ENCODE measurements around the gene SULF2. TPM values are rescaled to one million over a fixed set of nuclear protein-coding genes. Genes with fewer than 3 reads are reported as not detected.

Gene SULF2
- total RNA-seq, 4 donors from 2014 or later = 41.2 to 177 (median 62.3) TPM

DNA sequence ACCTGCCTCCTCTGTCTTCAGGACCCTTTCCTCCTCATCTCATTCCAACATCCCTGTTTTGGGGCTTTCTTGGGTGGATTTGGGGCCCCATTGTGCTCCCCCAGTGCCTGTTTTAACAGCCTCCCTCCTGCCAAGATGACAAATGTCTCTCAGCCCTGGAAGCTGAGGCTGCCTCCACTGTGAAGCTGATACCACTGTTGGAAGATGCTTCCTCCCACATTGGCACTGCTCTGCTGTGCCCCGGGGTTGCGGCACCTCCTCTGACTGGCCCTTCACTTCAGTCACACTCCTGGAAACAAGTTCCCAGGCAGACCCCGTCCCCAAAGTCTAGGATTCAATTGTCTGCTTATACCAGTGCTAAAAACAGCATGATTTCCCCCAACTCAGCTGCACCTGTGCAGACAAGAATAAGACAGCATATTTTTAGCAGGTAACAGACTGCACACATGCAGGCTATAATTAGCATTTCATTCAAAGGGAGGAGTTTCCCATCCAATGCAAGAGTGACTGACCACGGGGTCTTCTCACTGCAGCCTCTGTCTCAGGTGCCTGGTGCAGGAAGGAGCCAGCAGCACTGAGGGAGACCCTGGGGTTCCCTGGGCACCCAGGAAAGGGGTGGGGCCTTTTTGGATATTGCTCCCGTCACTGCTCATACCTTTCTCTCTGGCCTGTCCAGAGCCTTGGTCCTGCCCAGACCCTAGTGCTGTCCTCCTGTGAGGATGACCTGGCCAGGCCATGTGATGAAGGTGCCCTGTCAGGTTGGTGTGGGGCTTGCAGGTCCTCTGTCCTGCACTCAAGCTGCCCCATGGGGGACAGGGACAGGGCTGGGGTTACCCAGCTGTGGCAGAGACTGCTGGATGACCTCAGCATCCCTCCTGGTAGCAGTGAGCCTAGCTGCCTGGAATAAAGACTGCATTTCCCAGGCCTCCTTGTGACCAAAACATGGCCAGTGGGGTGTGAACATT is 31.5 kb upstream of the SULF2 start:
- Histone ChIP-seq H3K9me3 (peaks cover 0 to 19% (median 0%) of the 10 kb centered on the region in 3 donors), H3K27ac (no peak overlapping the region), H3K36me3 (no peaks in the 10 kb centered on the region), H3K4me1 (no peaks in the 10 kb centered on the region), H3K27me3 (peaks cover 20% of the 10 kb centered on the region), H3K4me3 (no peak overlapping the region)
- WGBS, 2 donors (ENCODE audit: low coverage in 1 of 2) = 47 to 80% methylated on average over 1 to 2 of the region's 5 CpGs
- TF ChIP-seq, protein P1, sequence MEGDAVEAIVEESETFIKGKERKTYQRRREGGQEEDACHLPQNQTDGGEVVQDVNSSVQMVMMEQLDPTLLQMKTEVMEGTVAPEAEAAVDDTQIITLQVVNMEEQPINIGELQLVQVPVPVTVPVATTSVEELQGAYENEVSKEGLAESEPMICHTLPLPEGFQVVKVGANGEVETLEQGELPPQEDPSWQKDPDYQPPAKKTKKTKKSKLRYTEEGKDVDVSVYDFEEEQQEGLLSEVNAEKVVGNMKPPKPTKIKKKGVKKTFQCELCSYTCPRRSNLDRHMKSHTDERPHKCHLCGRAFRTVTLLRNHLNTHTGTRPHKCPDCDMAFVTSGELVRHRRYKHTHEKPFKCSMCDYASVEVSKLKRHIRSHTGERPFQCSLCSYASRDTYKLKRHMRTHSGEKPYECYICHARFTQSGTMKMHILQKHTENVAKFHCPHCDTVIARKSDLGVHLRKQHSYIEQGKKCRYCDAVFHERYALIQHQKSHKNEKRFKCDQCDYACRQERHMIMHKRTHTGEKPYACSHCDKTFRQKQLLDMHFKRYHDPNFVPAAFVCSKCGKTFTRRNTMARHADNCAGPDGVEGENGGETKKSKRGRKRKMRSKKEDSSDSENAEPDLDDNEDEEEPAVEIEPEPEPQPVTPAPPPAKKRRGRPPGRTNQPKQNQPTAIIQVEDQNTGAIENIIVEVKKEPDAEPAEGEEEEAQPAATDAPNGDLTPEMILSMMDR (IDR thresholded peaks at IDR 0.05) = no peak
- TF ChIP-seq EP300 (IDR thresholded peaks at IDR 0.05) (no peak), POLR2AphosphoS5 (IDR thresholded peaks at IDR 0.05) (no peak), POLR2A (IDR thresholded peaks at IDR 0.05) (no peak)
- no peak for ATAC-seq

DNA sequence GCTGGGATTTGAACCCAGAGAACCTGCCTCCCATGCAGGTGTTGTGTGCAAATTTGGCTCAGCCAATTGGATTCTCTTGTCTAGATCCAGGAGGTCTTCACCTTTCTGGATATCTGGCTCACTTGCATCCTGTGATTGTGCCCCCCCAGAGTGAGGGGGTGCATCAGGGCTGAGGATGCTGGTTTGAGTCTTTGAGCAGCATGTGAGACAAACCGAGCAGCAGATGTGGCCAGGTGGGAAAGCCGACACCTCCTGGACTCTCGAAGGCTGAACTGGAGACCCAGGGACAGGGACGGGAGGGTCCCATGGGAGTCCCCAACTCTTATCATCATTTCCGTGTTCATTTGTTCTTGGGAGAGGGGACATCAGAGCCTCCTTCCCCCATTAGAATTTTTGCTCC is 30.6 kb upstream of the SULF2 start:
- Histone ChIP-seq H3K4me3 (no peak overlapping the region), H3K27ac (no peak overlapping the region), H3K9me3 (peaks cover 0 to 19% (median 0%) of the 10 kb centered on the region in 3 donors), H3K27me3 (peaks cover 20% of the 10 kb centered on the region), H3K4me1 (no peaks in the 10 kb centered on the region), H3K36me3 (no peaks in the 10 kb centered on the region)
- WGBS, 2 donors (ENCODE audit: low coverage in 1 of 2) = no CpG with 5 or more reads among the region's 5 CpGs
- no peak for ATAC-seq
- no peak for TF ChIP-seq POLR2AphosphoS5 (IDR thresholded peaks at IDR 0.05)
- TF ChIP-seq, protein P1 (IDR thresholded peaks at IDR 0.05) = no peak
- TF ChIP-seq POLR2A (IDR thresholded peaks at IDR 0.05) = no peak
- no peak for TF ChIP-seq EP300 (IDR thresholded peaks at IDR 0.05)

DNA sequence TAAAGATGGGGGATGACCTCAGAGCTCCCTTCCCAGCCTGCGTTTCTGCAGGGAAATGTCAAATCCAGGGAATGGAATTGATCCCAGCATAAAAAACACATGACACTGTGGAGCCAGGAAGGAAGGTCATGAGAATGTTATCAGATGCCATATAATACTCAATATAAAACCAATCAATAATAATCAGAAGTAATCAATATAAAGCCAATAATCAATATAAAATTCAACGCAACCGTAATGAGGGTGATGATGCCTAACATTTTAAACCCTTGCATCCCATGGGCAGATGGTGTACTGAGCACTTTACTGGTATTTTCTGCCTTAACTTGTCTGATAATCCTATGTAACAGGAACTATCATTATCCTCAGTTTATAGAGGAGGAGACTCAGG is 30.1 kb upstream of the SULF2 start:
- no peaks in the 10 kb centered on the region for H3K36me3 ChIP-seq
- WGBS, 2 donors (ENCODE audit: low coverage in 1 of 2) = 81 to 86% methylated on average over 3 of the region's 3 CpGs
- no peak for ATAC-seq
- no peaks in the 10 kb centered on the region for H3K4me1 ChIP-seq
- TF ChIP-seq POLR2A (IDR thresholded peaks at IDR 0.05) (no peak), POLR2AphosphoS5 (IDR thresholded peaks at IDR 0.05) (no peak), EP300 (IDR thresholded peaks at IDR 0.05) (no peak)
- TF ChIP-seq, protein P1 (IDR thresholded peaks at IDR 0.05) = no peak
- H3K9me3 ChIP-seq = peaks cover 0 to 19% (median 0%) of the 10 kb centered on the region in 3 donors
- no peak overlapping the region for H3K4me3 ChIP-seq
- H3K27ac ChIP-seq = no peak overlapping the region
- H3K27me3 ChIP-seq = peaks cover 20% of the 10 kb centered on the region

DNA sequence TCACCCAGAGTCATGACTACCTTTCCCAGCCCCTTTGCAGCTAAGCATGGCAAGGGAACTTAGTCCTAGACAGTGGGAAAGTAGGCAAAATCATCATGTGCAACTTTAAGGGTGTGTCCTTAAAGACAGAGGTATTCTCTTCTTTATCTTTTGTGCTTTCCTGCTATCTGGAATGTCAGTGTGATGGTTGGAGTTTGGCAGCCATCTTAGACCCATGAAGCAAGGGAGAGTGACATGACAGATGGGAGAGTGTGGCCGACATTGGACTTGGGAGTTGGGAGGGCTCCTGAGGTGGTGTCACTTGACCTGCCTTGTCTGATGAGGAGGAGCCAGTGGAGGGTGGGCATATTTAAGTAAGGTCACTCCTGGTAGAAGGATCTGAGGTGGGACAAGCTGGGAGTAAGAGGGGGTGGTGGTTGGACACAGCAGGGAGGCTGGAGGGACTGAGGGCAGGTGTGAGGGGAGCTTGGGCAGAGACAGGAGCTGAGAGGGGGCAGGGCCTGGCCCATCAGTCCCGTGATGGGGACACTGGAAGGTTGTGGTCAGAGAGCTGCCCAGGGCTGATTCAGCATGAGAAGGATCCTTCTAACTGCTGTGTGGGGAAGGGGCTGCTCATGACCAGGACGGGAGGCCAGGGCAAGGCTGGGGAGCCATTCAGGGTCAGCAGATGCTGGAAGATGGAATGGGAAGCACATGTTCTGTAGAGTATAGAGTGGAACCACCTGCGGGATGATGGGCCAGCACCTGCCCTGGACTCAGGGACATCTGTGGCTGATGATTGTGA is 29.5 kb upstream of the SULF2 start:
- ATAC-seq = no peak
- Histone ChIP-seq H3K4me1 (no peaks in the 10 kb centered on the region), H3K36me3 (no peaks in the 10 kb centered on the region), H3K4me3 (no peak overlapping the region), H3K9me3 (peaks cover 0 to 19% (median 0%) of the 10 kb centered on the region in 3 donors), H3K27ac (no peak overlapping the region), H3K27me3 (peaks cover 20% of the 10 kb centered on the region)
- WGBS, 2 donors (ENCODE audit: low coverage in 1 of 2) = 81 to 100% methylated on average over 3 to 4 of the region's 4 CpGs
- TF ChIP-seq, protein P1 (IDR thresholded peaks at IDR 0.05) = no peak
- TF ChIP-seq POLR2AphosphoS5 (IDR thresholded peaks at IDR 0.05) (no peak), POLR2A (IDR thresholded peaks at IDR 0.05) (no peak), EP300 (IDR thresholded peaks at IDR 0.05) (no peak)
